Osteoblast (primary cell): ENCODE measurements around the gene HLA-DQA1. TPM values are rescaled to one million over a fixed set of nuclear protein-coding genes. Genes with fewer than 3 reads are reported as not detected.

Experiments used
- DNase-seq: peaks from one replicate; pipeline ENCODE4 v3.0.0; 2011; ENCODE audit warnings: low spot score, mixed read lengths; ENCODE audit not compliant: insufficient read length; ENCODE audit errors: missing footprints
- H2AFZ ChIP-seq: 2 replicates; pipeline ENCODE4 v1.6.0; 2011; ENCODE audit warnings: mild to moderate bottlenecking, low read length
- H3K27ac ChIP-seq: 2 replicates; pipeline ENCODE4 v1.5.1; 2011; ENCODE audit warnings: mild to moderate bottlenecking, low read depth, low read length, moderate library complexity
- H3K27me3 ChIP-seq: 2 replicates; pipeline ENCODE4 v1.6.0; 2012; ENCODE audit warnings: mild to moderate bottlenecking, control low read depth, inconsistent platforms, low read length, moderate library complexity; ENCODE audit not compliant: insufficient read depth
- H3K36me3 ChIP-seq: 2 replicates; pipeline ENCODE4 v1.5.1; 2011; ENCODE audit warnings: mild to moderate bottlenecking, low read length, control low read depth, moderate library complexity; ENCODE audit not compliant: insufficient read depth
- H3K4me1 ChIP-seq: 2 replicates; pipeline ENCODE4 v1.5.1; 2011; ENCODE audit warnings: mild to moderate bottlenecking, low read length, control low read depth, moderate library complexity; ENCODE audit not compliant: insufficient read depth
- H3K4me2 ChIP-seq: 2 replicates; pipeline ENCODE4 v1.6.0; 2011; ENCODE audit warnings: mild to moderate bottlenecking, low read length; ENCODE audit not compliant: insufficient read depth
- H3K4me3 ChIP-seq: fragments of 200-600 bp; sonication (generic); 3 replicates; pipeline ENCODE4 v1.5.1; 2012; ENCODE audit warnings: mild to moderate bottlenecking, low read length, inconsistent platforms; ENCODE audit not compliant: insufficient read depth
- H3K79me2 ChIP-seq: 2 replicates; pipeline ENCODE4 v1.6.0; 2012; ENCODE audit warnings: mild to moderate bottlenecking, low read length, control low read depth, inconsistent platforms; ENCODE audit not compliant: insufficient read depth
- H3K9me3 ChIP-seq: 2 replicates; pipeline ENCODE4 v1.5.1; 2011; ENCODE audit warnings: low read depth, low read length, control low read depth
- H4K20me1 ChIP-seq: 2 replicates; pipeline ENCODE4 v1.6.0; 2012; ENCODE audit warnings: mild to moderate bottlenecking, low read length, control low read depth; ENCODE audit not compliant: insufficient read depth
- total RNA-seq: library from RNA; depleted of rRNA; stranded (reverse); fragments of >200 nt; gene quantifications from 2 replicates; pipeline ENCODE4 v1.2.3, GENCODE V29; 2012
- TF ChIP-seq, protein P1 (sequence below): IDR thresholded peaks from 2 replicates; pipeline ENCODE4 v1.5.1; 2011; ENCODE audit warnings: mild to moderate bottlenecking, low read depth, low read length, moderate library complexity; ENCODE audit errors: extremely low read depth

HLA-DQA1 gene
- total RNA-seq, 1 donor, result not detected

DNA sequence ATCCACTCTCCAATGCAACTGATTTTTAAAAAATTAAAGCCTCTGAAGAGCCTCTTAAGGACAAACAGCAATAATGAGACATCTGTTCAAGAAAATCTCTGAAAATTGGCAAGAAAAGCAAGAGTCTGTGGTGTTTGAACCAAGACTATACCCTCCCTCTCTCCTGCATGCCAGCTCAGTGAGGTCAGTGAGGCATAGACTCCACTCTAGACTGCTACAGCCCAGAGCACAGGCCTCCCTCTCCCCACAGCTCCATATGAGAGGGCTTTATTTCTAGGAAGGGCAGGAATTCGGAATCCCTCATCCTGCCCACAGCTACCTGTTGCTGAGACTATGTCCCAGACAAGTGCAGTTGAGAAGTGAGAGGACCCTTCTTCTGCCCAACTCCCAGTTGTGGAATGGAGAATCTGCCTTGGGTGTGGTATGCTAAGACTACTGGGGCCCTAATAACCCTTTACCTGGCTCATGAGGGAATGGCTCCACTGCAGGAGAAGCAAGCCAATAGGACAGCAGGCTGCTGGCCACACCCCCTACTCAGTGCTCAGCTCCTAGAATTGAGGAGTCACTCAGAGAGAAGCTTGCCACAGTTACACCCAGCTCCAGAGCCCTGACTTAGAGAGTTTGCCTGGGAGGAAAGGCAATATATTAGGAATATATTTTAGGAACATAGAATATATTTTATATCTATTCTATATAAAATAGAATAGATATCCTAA lies 22.7 kb upstream of the HLA-DQA1 start:
- no peaks in the 10 kb centered on the region for H3K9me3 ChIP-seq
- no peaks in the 10 kb centered on the region for H3K27me3 ChIP-seq
- no peak overlapping the region for H3K4me3 ChIP-seq
- H2AFZ ChIP-seq, result no peak overlapping the region
- no peaks in the 10 kb centered on the region for H3K36me3 ChIP-seq
- DNase-seq, result no peak
- TF ChIP-seq, protein P1, sequence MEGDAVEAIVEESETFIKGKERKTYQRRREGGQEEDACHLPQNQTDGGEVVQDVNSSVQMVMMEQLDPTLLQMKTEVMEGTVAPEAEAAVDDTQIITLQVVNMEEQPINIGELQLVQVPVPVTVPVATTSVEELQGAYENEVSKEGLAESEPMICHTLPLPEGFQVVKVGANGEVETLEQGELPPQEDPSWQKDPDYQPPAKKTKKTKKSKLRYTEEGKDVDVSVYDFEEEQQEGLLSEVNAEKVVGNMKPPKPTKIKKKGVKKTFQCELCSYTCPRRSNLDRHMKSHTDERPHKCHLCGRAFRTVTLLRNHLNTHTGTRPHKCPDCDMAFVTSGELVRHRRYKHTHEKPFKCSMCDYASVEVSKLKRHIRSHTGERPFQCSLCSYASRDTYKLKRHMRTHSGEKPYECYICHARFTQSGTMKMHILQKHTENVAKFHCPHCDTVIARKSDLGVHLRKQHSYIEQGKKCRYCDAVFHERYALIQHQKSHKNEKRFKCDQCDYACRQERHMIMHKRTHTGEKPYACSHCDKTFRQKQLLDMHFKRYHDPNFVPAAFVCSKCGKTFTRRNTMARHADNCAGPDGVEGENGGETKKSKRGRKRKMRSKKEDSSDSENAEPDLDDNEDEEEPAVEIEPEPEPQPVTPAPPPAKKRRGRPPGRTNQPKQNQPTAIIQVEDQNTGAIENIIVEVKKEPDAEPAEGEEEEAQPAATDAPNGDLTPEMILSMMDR, result no peak
- H3K27ac ChIP-seq, result no peak overlapping the region
- no peaks in the 10 kb centered on the region for H4K20me1 ChIP-seq
- peaks cover 3% of the 10 kb centered on the region for H3K4me1 ChIP-seq
- H3K79me2 ChIP-seq, result no peaks in the 10 kb centered on the region
- H3K4me2 ChIP-seq, result no peak overlapping the region

DNA sequence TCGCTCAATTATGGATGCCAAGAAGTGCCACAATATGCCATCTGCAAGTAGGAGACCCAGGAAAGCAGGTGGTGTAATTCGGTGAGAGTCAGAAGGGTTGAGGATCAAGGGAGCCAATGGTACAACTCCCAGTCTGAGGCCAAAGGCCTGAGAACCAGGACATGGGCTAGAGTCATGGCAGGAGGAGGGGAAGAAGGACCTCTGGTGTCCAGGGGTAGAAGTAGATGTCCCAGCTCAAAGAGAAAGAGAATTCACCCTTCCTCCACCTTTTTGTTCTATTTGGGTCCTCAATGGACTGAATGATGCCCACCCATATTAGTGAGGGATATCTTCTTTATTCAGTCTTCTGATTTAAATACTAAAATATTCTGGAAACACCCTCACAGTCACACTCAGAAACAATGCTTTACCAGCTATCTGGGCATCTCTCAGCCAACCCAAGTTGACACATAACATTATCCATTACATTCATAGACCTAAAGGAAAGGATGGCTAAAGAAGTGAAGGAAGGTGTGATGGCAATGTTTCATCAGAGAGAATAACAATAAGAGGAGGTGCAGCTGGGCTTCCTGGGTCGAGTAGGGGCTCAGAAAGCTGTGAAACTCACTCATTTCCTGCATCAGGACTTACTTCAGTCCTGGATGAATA lies 21.2 kb upstream of the HLA-DQA1 start:
- Histone ChIP-seq H3K4me2 (no peak overlapping the region), H3K4me1 (no peaks in the 10 kb centered on the region), H4K20me1 (no peaks in the 10 kb centered on the region), H3K27me3 (no peaks in the 10 kb centered on the region), H2AFZ (no peak overlapping the region), H3K9me3 (no peaks in the 10 kb centered on the region), H3K27ac (no peak overlapping the region), H3K4me3 (no peak overlapping the region), H3K79me2 (no peaks in the 10 kb centered on the region), H3K36me3 (no peaks in the 10 kb centered on the region)
- no peak for DNase-seq
- TF ChIP-seq, protein P1, result no peak

DNA sequence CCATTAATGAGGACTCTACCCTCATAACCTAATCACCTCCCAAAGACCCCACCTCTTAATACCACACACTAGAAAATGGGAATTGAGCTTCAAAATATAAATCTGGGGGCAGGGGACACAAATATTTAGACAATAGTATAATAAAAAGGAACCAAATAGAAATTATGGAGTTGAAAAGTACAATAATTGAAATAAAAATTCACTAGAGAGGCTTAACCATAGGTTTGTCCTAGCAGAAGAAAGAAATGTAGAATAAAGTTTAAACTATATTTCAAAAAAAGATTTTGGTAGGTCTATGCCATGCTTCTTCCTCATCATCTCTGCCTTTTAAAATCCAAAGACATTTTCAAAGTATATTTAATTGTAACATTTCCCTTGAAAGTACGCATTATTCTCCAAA lies 19.5 kb upstream of the HLA-DQA1 start:
- no peak overlapping the region for H3K27ac ChIP-seq
- no peaks in the 10 kb centered on the region for H3K9me3 ChIP-seq
- H3K79me2 ChIP-seq, result no peaks in the 10 kb centered on the region
- H3K4me3 ChIP-seq, result no peak overlapping the region
- no peak overlapping the region for H2AFZ ChIP-seq
- DNase-seq, result no peak
- no peaks in the 10 kb centered on the region for H3K4me1 ChIP-seq
- no peaks in the 10 kb centered on the region for H4K20me1 ChIP-seq
- no peak overlapping the region for H3K4me2 ChIP-seq
- H3K27me3 ChIP-seq, result no peaks in the 10 kb centered on the region
- H3K36me3 ChIP-seq, result no peaks in the 10 kb centered on the region
- TF ChIP-seq, protein P1, result no peak

DNA sequence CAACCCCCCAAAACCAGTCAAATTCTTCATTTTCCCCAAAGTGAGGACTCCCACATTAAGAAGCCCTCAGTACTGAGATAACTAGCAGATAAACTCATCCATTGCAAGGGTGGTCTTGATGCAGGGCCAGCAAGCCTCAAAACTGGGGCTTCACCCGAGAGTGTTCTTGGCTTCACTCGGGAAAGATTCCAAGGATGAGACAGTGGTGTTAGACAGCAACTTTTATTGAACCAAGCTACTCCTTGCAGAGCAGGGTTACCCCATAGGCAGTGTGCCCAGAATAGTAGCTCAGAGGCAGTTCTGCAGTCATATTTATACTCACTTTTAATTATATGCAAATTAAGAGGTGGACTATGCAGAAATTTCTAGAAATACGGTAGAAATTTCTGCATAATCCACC lies 15.8 kb upstream of the HLA-DQA1 start:
- no peak overlapping the region for H3K4me2 ChIP-seq
- no peaks in the 10 kb centered on the region for H4K20me1 ChIP-seq
- TF ChIP-seq, protein P1, result no peak
- no peak overlapping the region for H2AFZ ChIP-seq
- no peaks in the 10 kb centered on the region for H3K9me3 ChIP-seq
- no peaks in the 10 kb centered on the region for H3K79me2 ChIP-seq
- H3K27me3 ChIP-seq, result no peaks in the 10 kb centered on the region
- no peak overlapping the region for H3K27ac ChIP-seq
- H3K4me3 ChIP-seq, result no peak overlapping the region
- no peaks in the 10 kb centered on the region for H3K4me1 ChIP-seq
- no peak for DNase-seq
- no peaks in the 10 kb centered on the region for H3K36me3 ChIP-seq
